ENCODE data around the gene MACIR. TPM values are rescaled to one million over a fixed set of nuclear protein-coding genes. Genes with fewer than 3 reads are reported as not detected.

Gene MACIR
- total and polyA plus RNA-seq, 9 of the 15 experiments (the other 6 are each of a cell fraction or from before 2014, with no cell fraction given) = 1.4 to 11.6 (median 9.4) TPM

DNA sequence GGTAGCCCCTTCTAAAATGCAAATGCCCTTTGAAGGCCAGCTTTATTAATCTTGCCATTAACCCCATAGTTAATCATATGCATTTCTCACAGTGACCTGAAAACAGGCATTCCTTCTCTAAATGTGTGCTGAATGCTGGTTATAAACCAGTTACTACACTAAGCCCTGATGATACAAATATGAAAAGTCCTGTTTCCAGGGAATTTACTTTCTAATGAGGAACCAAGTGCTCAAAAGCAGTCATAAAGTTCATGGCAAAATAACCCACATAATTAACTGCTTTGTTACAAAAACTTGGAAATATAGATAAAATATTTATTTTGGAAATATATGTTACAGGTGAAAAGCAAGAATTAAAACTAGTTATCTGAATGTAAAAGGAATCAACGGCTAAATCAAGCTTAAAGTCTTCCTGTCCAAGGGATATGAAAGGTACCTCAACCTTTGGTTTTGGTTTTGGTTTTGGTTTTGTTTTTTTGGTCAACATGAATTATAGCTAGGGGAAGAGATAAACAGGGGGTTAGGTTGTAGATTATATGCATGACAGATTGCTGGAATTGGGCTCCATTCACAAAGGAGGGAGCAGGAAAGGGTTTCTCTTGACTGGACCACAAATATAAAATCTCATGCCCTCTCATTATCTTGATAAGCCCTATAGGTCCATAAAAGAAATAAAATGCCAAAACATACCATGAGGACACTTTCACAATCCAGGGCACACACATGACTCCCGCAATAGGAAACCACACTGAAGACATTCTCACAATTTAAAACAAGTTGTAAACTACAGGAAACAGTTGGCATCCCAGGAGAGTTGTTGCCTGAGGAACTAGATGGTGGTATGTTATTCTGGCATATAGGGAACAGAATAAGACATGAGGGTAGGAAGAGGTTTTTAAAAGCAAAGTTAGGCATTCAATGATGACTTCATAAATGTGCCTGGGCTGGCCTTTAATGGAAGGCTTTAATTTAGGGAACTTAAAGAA is 46.7 kb upstream of the MACIR start:
- CTCF ChIA-PET (ENCODE audit: low intra/inter-chr PET ratio) = no interaction called here
- H3K79me2 ChIP-seq (ENCODE audit: control insufficient read depth, insufficient read depth, low read length) = no peaks in the 10 kb centered on the region
- no peaks in the 10 kb centered on the region; the same call in 2 of the 3 replicates for H3K36me3 ChIP-seq (ENCODE audit: control insufficient read depth, insufficient read depth, low read length)
- ATAC-seq (no peak), FAIRE-seq (peak; percentile 32), DNase-seq (ENCODE audit: extremely low read depth in 1 of 4, low spot score in 3 of 4) (no peak)
- no peak overlapping the region for H2AFZ ChIP-seq (ENCODE audit: low read depth, low read length)
- in situ Hi-C loops (cut with MboI) (no loop called here), intact Hi-C loops (cut with micrococcal nuclease) (no loop called here)
- no peaks in the 10 kb centered on the region for H3K27me3 ChIP-seq (ENCODE audit: control insufficient read depth in 2 of 2, insufficient read depth in 2 of 2, low read length in 2 of 2)
- no peak overlapping the region for H3K9ac ChIP-seq (ENCODE audit: insufficient read depth in 1 of 2, low read depth in 2 of 2, low read length in 2 of 2)
- H3K4me3 ChIP-seq = no peak overlapping the region
- TF ChIP-seq MEIS2 (IDR thresholded peaks at IDR 0.05; ENCODE audit: partially characterized antibody) (peak; percentile 52), TBP (optimal IDR thresholded peaks at IDR 0.05; ENCODE audit: low read depth, low read length) (no peak), BRD9 (IDR thresholded peaks at IDR 0.05; ENCODE audit: low read depth, partially characterized antibody) (no peak), COPS2 (conservative IDR thresholded peaks at IDR 0.05) (no peak), NFXL1 (CRISPR knock-in tag; IDR thresholded peaks at IDR 0.05) (no peak)
- TF ChIP-seq, protein P1, sequence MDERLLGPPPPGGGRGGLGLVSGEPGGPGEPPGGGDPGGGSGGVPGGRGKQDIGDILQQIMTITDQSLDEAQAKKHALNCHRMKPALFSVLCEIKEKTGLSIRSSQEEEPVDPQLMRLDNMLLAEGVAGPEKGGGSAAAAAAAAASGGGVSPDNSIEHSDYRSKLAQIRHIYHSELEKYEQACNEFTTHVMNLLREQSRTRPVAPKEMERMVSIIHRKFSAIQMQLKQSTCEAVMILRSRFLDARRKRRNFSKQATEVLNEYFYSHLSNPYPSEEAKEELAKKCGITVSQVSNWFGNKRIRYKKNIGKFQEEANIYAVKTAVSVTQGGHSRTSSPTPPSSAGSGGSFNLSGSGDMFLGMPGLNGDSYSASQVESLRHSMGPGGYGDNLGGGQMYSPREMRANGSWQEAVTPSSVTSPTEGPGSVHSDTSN (CRISPR knock-in tag; IDR thresholded peaks at IDR 0.05; ENCODE audit: low read depth) = no peak
- TF ChIP-seq, protein P1 (tag; conservative IDR thresholded peaks at IDR 0.05; ENCODE audit: low read depth) = peak; percentile 89
- TF ChIP-seq, protein P2, sequence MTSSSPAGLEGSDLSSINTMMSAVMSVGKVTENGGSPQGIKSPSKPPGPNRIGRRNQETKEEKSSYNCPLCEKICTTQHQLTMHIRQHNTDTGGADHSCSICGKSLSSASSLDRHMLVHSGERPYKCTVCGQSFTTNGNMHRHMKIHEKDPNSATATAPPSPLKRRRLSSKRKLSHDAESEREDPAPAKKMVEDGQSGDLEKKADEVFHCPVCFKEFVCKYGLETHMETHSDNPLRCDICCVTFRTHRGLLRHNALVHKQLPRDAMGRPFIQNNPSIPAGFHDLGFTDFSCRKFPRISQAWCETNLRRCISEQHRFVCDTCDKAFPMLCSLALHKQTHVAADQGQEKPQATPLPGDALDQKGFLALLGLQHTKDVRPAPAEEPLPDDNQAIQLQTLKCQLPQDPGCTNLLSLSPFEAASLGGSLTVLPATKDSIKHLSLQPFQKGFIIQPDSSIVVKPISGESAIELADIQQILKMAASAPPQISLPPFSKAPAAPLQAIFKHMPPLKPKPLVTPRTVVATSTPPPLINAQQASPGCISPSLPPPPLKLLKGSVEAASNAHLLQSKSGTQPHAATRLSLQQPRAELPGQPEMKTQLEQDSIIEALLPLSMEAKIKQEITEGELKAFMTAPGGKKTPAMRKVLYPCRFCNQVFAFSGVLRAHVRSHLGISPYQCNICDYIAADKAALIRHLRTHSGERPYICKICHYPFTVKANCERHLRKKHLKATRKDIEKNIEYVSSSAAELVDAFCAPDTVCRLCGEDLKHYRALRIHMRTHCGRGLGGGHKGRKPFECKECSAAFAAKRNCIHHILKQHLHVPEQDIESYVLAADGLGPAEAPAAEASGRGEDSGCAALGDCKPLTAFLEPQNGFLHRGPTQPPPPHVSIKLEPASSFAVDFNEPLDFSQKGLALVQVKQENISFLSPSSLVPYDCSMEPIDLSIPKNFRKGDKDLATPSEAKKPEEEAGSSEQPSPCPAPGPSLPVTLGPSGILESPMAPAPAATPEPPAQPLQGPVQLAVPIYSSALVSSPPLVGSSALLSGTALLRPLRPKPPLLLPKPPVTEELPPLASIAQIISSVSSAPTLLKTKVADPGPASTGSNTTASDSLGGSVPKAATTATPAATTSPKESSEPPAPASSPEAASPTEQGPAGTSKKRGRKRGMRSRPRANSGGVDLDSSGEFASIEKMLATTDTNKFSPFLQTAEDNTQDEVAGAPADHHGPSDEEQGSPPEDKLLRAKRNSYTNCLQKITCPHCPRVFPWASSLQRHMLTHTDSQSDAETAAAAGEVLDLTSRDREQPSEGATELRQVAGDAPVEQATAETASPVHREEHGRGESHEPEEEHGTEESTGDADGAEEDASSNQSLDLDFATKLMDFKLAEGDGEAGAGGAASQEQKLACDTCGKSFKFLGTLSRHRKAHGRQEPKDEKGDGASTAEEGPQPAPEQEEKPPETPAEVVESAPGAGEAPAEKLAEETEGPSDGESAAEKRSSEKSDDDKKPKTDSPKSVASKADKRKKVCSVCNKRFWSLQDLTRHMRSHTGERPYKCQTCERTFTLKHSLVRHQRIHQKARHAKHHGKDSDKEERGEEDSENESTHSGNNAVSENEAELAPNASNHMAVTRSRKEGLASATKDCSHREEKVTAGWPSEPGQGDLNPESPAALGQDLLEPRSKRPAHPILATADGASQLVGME (CRISPR knock-in tag; IDR thresholded peaks at IDR 0.05) = no peak
- no peaks in the 10 kb centered on the region for H4K20me1 ChIP-seq (replicated peaks; ENCODE audit: control insufficient read depth, insufficient read depth, low read length)
- H3K4me2 ChIP-seq (ENCODE audit: insufficient read depth, low read length) = no peak overlapping the region
- no TSS peak for BruUV-seq (replicated peaks)
- no peak overlapping the region for H3K27ac ChIP-seq (ENCODE audit: extremely low read depth, low read depth, low read length)
- no peaks in the 10 kb centered on the region for H3K9me1 ChIP-seq (ENCODE audit: control insufficient read depth, insufficient read depth, low read length)
- H3K4me1 ChIP-seq (replicated peaks in 1 of 2; ENCODE audit: control insufficient read depth in 2 of 2, insufficient read depth in 2 of 2, low read length in 2 of 2) = no peaks in the 10 kb centered on the region
- 77% methylated on average over 2 of the region's 2 CpGs for whole genome bisulfite sequencing (ENCODE audit: insufficient coverage, low coverage, missing lambda C conversion rate)
- POLR2A ChIA-PET = interaction anchor here (1.4 kb wide), 1 partner anchor 13 kb away, joined by 3 read pairs; no protein-coding TSS in a partner anchor
- no peaks in the 10 kb centered on the region for H3K9me3 ChIP-seq (replicated peaks; ENCODE audit: control insufficient read depth, insufficient read depth, low read depth, low read length)
